PFSK-1 (cell line): ENCODE results near the gene GRB2.

ENCODE experiments used
- FOXP2 ChIP-seq: optimal IDR thresholded peaks from 2 replicates; pipeline ENCODE3; 2011; ENCODE audit warnings: borderline replicate concordance, control low read depth, inconsistent platforms; ENCODE audit not compliant: insufficient read depth; ENCODE audit errors: extremely low read length, extremely low read depth
- POLR2AphosphoS5 ChIP-seq: IDR thresholded peaks from 2 replicates; pipeline ENCODE4 v1.6.1; 2012; ENCODE audit warnings: low read depth, mild to moderate bottlenecking, control low read depth, low read length, moderate library complexity
- SIN3A ChIP-seq: IDR thresholded peaks from 2 replicates; pipeline ENCODE4 v1.6.1; 2012; ENCODE audit warnings: mild to moderate bottlenecking, low read length, moderate library complexity, borderline replicate concordance; ENCODE audit not compliant: insufficient read depth
- TAF1 ChIP-seq: IDR thresholded peaks from 2 replicates; pipeline ENCODE4 v1.6.1; 2012; ENCODE audit warnings: low read length, control low read depth, borderline replicate concordance; ENCODE audit not compliant: insufficient read depth
- TF ChIP-seq, protein P1 (sequence below), 2 experiments: IDR thresholded peaks; 2 replicates each; pipeline versions ENCODE4 v1.6.1 to v1.8.0; 2011 to 2012; ENCODE audit warnings: low read depth in 2 of 2, low read length in 2 of 2, control low read depth in 1 of 2, inconsistent platforms in 1 of 2, mild to moderate bottlenecking in 1 of 2, moderate library complexity in 1 of 2; ENCODE audit not compliant: insufficient read depth in 1 of 2

GRB2 gene

DNA sequence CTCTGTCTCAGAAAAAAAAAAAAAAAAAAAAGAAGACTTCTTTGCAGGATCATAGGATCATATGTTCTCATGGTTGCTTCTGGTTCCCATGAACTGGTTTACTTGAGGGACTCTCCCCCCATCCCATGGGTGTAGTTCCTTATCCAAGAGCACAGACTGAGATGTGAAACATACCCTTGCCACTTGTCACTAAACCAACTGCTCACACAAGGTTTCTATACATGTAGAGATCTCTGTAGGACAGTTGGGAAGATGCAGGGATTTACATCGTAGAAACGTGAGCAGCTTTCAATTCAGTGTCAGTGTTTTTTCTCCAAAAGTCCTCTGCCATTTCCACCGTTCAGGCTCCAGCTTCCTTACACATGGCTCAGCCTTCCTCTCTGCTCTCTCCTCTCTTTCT, 39.8 kb upstream of the GRB2 start:
- TF ChIP-seq TAF1 (no peak), POLR2AphosphoS5 (no peak), FOXP2 (no peak), SIN3A (no peak)
- TF ChIP-seq, protein P1, sequence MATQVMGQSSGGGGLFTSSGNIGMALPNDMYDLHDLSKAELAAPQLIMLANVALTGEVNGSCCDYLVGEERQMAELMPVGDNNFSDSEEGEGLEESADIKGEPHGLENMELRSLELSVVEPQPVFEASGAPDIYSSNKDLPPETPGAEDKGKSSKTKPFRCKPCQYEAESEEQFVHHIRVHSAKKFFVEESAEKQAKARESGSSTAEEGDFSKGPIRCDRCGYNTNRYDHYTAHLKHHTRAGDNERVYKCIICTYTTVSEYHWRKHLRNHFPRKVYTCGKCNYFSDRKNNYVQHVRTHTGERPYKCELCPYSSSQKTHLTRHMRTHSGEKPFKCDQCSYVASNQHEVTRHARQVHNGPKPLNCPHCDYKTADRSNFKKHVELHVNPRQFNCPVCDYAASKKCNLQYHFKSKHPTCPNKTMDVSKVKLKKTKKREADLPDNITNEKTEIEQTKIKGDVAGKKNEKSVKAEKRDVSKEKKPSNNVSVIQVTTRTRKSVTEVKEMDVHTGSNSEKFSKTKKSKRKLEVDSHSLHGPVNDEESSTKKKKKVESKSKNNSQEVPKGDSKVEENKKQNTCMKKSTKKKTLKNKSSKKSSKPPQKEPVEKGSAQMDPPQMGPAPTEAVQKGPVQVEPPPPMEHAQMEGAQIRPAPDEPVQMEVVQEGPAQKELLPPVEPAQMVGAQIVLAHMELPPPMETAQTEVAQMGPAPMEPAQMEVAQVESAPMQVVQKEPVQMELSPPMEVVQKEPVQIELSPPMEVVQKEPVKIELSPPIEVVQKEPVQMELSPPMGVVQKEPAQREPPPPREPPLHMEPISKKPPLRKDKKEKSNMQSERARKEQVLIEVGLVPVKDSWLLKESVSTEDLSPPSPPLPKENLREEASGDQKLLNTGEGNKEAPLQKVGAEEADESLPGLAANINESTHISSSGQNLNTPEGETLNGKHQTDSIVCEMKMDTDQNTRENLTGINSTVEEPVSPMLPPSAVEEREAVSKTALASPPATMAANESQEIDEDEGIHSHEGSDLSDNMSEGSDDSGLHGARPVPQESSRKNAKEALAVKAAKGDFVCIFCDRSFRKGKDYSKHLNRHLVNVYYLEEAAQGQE (IDR thresholded peaks at IDR 0.05; ENCODE audit: insufficient read depth in 1 of 2, low read depth in 2 of 2, low read length in 2 of 2), result no peak

DNA sequence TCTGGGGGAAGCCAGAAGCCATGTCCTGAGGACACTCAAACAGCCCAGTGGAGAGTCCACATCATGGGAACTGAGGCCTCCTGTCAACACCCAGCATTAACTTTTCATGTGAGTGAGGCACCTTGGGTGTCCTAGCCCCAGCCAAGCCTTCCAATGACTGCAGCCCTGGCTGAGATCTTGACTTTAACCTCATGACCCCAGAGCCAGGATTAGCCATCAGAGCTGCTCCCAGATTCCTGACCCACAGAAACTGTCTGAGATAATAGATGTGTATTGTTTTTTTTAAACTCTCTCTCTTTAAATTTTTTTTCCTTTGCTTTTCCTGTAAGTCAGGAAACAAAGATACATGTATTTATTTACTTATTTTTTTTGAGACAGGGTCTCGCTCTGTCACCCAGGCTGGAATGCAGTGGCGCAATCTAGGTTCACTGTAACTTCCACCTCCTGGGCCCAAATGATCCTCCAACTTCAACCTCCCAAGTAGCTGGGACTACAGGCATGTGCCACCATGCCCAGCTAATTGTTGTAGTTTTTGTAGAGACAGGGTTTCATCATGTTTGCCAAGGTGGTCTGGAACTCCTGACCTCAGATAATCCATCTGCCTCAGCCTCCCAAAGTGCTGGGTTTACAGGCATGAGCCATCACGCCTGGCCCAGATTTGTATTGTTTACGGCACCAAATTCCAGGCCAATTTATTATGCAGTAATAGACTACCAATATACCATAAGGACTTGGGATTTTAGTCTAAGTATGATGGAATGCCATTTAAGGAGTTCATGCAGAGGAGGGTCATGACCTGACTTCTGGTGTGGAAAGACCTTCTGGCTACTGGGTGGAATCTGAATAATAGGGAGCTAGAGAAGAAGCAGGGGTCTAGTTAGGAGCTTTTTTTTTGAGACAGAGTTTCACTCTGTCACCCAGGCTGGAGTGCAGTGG, 37.0 kb upstream of the GRB2 start:
- TF ChIP-seq FOXP2 (no peak), SIN3A (no peak), POLR2AphosphoS5 (no peak), TAF1 (no peak)
- TF ChIP-seq, protein P1 (IDR thresholded peaks at IDR 0.05; ENCODE audit: insufficient read depth in 1 of 2, low read depth in 2 of 2, low read length in 2 of 2), result no peak

DNA sequence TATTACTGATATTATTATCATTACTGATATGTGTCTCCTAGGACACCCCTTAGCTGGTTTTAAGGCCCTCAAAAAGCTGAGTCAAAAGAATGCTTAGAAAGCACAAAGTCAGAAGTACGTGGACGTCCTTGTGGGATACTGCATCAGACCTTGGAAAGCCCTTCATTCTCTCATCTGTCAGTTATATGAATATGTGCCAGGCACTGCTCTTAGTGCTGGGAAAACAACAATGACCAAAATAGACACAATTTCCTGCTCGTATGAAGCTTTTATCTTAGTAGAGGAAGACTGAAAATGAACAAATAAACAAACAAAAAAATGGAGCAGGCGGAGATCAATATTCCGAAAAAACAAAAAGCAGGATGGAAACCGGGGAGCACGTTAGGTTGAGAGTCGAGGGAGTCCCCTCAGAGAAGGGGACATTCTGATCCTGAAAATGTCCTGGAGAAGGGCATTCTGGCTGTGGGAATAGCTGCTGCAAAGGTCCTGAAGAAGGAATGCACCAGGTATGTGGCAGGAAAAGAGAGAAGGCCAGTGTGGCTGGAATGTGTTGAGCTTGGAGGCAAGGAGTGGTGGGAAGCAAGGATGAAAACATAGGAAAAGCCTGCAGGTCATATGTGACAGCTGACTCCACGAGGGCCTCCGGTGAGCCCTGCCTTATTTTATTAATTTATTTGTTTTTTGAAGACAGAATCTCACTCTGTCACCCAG, 35.4 kb upstream of the GRB2 start:
- TF ChIP-seq, protein P1 (IDR thresholded peaks at IDR 0.05; ENCODE audit: insufficient read depth in 1 of 2, low read depth in 2 of 2, low read length in 2 of 2), result no peak
- TF ChIP-seq SIN3A, result no peak
- TF ChIP-seq TAF1, result no peak
- no peak for TF ChIP-seq FOXP2
- no peak for TF ChIP-seq POLR2AphosphoS5

DNA sequence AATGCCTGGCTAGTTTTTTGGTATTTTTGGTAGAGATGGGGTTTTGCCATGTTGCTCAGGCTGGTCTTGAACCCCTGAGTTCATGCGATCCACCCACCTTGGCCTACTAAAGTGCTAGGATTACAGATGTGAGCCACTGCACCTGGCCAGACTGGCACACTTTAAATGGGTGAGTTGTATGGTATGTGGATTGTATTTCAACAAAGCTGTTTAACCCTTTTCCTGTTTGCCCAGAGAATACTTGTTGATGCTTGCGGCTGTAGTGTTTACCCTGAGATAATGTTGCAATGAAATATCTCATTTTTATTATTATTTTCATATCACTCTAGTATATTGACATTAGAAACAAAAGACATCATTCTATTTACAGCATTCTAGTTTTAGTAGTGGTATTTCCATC, 33.8 kb upstream of the GRB2 start:
- no peak for TF ChIP-seq SIN3A
- TF ChIP-seq, protein P1 (IDR thresholded peaks at IDR 0.05; ENCODE audit: insufficient read depth in 1 of 2, low read depth in 2 of 2, low read length in 2 of 2), result no peak
- TF ChIP-seq FOXP2, result no peak
- TF ChIP-seq TAF1, result no peak
- no peak for TF ChIP-seq POLR2AphosphoS5
